ENCODE measurements around the gene RIMBP2. TPM values are rescaled to one million over a fixed set of nuclear protein-coding genes. Genes with fewer than 3 reads are reported as not detected.

The RIMBP2 gene
- total RNA-seq, 4 donors from 2014 or later: 1.5 to 5.3 (median 2.7) TPM

GRCh38 chr12:130480887-130481286, 235.2 kb downstream of the RIMBP2 start:
- 47 to 53% methylated on average over 12 to 14 of the region's 14 CpGs for WGBS, 2 donors

GRCh38 chr12:130480231-130480630, 235.9 kb downstream of the RIMBP2 start:
- WGBS, 2 donors: 89 to 91% methylated on average over 9 of the region's 9 CpGs
- TF ChIP-seq CTCF (IDR thresholded peaks at IDR 0.05) (no peak), POLR2A (IDR thresholded peaks at IDR 0.05) (no peak)
- intact Hi-C loops (cut with DNase I; ENCODE audit: low total_unique reads): no loop called here
- DNase-seq (ENCODE audit: low spot score in 2 of 2): no peak
- no peak overlapping the region for H3K4me3 ChIP-seq (ENCODE audit: low read depth, poor library complexity, severe bottlenecking)

More at GRCh38 chr12:130480887-130481286, 235.2 kb downstream of the RIMBP2 start:
- no peak overlapping the region for H3K4me3 ChIP-seq (ENCODE audit: low read depth, poor library complexity, severe bottlenecking)
- intact Hi-C loops (cut with DNase I; ENCODE audit: low total_unique reads): no loop called here
- no peak for DNase-seq (ENCODE audit: low spot score in 2 of 2)
- TF ChIP-seq CTCF (IDR thresholded peaks at IDR 0.05): no peak
- TF ChIP-seq POLR2A (IDR thresholded peaks at IDR 0.05): no peak

- TF ChIP-seq POLR2A (IDR thresholded peaks at IDR 0.05) (no peak), CTCF (IDR thresholded peaks at IDR 0.05) (no peak)
- WGBS, 2 donors: 68 to 80% methylated on average over 23 of the region's 23 CpGs
- intact Hi-C loops (cut with DNase I; ENCODE audit: low total_unique reads): no loop called here
- DNase-seq (ENCODE audit: low spot score in 2 of 2): no peak
- H3K4me3 ChIP-seq (ENCODE audit: low read depth, poor library complexity, severe bottlenecking): no peak overlapping the region
Observed at GRCh38 chr12:130479401-130480125, 236.5 kb downstream of the RIMBP2 start.

- no peak for DNase-seq (ENCODE audit: low spot score in 2 of 2)
- TF ChIP-seq CTCF (IDR thresholded peaks at IDR 0.05): no peak
- TF ChIP-seq POLR2A (IDR thresholded peaks at IDR 0.05): no peak
- no peak overlapping the region for H3K4me3 ChIP-seq (ENCODE audit: low read depth, poor library complexity, severe bottlenecking)
- intact Hi-C loops (cut with DNase I; ENCODE audit: low total_unique reads): no loop called here
- 82 to 94% methylated on average over 19 to 20 of the region's 21 CpGs for WGBS, 2 donors
Observed at GRCh38 chr12:130478786-130479185, 237.3 kb downstream of the RIMBP2 start.

GRCh38 chr12:130477701-130478100, 238.4 kb downstream of the RIMBP2 start:
- no peak for DNase-seq (ENCODE audit: low spot score in 2 of 2)
- intact Hi-C loops (cut with DNase I; ENCODE audit: low total_unique reads): no loop called here
- TF ChIP-seq CTCF (IDR thresholded peaks at IDR 0.05) (no peak), POLR2A (IDR thresholded peaks at IDR 0.05) (no peak)
- 44 to 56% methylated on average over 7 to 9 of the region's 9 CpGs for WGBS, 2 donors
- H3K4me3 ChIP-seq (ENCODE audit: low read depth, poor library complexity, severe bottlenecking): no peak overlapping the region

GRCh38 chr12:130477266-130477665, 238.8 kb downstream of the RIMBP2 start:
- no peak overlapping the region for H3K4me3 ChIP-seq (ENCODE audit: low read depth, poor library complexity, severe bottlenecking)
- 62 to 66% methylated on average over 12 of the region's 12 CpGs for WGBS, 2 donors
- intact Hi-C loops (cut with DNase I; ENCODE audit: low total_unique reads): no loop called here
- no peak for TF ChIP-seq POLR2A (IDR thresholded peaks at IDR 0.05)
- no peak for TF ChIP-seq CTCF (IDR thresholded peaks at IDR 0.05)
- no peak for DNase-seq (ENCODE audit: low spot score in 2 of 2)

All from lower leg skin (tissue), 4 donors.